ENCODE measurements around the gene RPTOR.

DNA sequence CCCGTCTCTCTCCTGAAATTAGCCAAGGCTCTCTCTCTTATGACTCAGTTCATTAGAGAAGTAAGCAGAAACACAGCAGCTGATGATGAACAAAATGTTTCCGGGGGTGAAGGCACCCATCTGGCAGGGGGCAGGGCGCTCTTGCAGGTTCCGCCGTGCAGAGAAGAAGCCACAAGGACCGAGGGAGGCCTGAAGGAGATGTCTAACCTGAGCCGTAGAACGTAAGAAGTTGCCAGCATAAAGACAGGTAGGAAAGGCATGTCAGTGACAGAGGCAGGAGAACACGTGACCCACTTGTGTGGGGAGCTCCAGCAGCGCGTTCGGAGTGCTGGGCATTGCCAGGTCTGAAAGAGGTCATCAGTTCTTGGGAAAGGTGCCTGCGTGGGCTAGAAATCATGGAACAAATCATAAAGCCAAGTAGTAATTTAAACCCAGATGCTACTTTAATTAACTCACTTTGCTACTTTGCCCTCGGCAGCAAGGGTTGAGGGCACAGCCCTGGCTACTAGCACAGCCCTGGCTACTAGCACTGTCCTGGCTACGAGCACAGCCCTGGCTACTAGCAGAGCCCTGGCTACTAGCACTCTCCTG, 198.6 kb downstream of the RPTOR start:
- TF ChIP-seq, protein P1, sequence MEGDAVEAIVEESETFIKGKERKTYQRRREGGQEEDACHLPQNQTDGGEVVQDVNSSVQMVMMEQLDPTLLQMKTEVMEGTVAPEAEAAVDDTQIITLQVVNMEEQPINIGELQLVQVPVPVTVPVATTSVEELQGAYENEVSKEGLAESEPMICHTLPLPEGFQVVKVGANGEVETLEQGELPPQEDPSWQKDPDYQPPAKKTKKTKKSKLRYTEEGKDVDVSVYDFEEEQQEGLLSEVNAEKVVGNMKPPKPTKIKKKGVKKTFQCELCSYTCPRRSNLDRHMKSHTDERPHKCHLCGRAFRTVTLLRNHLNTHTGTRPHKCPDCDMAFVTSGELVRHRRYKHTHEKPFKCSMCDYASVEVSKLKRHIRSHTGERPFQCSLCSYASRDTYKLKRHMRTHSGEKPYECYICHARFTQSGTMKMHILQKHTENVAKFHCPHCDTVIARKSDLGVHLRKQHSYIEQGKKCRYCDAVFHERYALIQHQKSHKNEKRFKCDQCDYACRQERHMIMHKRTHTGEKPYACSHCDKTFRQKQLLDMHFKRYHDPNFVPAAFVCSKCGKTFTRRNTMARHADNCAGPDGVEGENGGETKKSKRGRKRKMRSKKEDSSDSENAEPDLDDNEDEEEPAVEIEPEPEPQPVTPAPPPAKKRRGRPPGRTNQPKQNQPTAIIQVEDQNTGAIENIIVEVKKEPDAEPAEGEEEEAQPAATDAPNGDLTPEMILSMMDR (IDR thresholded peaks at IDR 0.05; ENCODE audit: poor library complexity, severe bottlenecking) = no peak
- TF ChIP-seq POLR2AphosphoS5 (IDR thresholded peaks at IDR 0.05) = no peak
